Stimulated activated naive CD8-positive, alpha-beta T cell treated with anti-CD3 and anti-CD28 coated beads, Interleukin-15, Interleukin-2, amounts not matched to agents 100 U/mL and 50 U/mL, for 24 hours (primary cell): ENCODE data around the gene ALG12.

Experiments
- ATAC-seq: fragments of 150-1000 bp; cut with Tn5 transposase; one replicate; pipeline ENCODE4 v1.10.0; 2021
- DNase-seq: peaks from one replicate; pipeline ENCODE4 v3.0.0; 2021

ALG12 gene

DNA sequence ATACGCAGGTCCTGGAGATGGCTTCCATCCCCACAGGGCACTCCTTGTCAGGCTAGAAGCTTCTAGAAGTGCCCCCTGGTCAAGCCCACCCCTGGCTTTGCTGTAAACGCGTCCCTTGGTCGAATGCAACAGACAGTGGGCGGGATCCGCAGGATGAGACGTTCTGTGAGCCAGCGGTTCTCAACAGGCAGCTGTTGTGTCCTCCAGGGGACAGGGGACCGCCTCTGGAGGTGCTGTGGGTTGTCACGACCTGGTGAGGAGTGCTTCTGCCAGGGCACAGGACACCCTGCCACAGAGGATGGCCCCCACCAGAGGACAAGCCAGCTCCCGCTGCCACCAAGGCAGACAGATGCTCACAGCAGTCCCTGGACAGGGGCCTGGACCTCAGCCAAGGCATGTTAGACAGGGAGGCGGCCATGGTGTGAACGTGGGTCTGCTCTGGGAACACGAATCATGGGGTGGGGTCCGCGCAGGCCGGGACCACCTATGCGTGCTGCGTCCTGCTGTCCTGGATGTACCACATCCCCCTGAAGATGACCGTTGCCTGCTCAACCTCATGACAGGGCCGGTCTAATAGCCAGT, 11.8 kb upstream of the ALG12 start:
- ATAC-seq: no peak

GRCh38 chr22:49929211-49929979, 11.2 kb upstream of the ALG12 start:
- ATAC-seq (peak; percentile 73), DNase-seq (peak; percentile 90)

More for the DNA sequence above, 11.8 kb upstream of the ALG12 start:
- DNase-seq: no peak

GRCh38 chr22:49928555-49929210, 10.4 kb upstream of the ALG12 start:
- DNase-seq: no peak
- ATAC-seq: no peak

- DNase-seq: no peak
- ATAC-seq: no peak
Measured at GRCh38 chr22:49928185-49928495, 9.9 kb upstream of the ALG12 start.

- DNase-seq (no peak), ATAC-seq (no peak)
Measured at GRCh38 chr22:49927483-49928184, 9.4 kb upstream of the ALG12 start.

DNA sequence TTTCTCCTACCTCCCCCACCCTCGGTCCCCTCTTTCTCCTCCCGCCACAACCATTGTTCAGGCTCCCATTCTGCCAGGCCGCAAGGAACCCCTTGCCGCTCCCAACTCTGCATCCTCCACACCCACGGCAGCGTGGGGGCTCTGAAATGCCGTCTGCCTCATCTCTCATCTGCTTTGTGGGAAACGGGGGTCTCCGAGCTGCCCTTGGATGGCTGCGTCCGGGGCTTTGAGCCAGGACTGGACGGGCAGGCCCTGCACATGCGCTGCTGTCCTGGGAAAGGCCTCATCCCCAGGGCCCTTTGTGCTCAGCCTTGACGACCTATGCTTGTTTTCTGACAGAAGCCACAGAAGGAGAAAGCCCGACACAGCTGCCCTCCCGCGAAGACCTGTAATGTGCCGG, 8.7 kb upstream of the ALG12 start:
- no peak for ATAC-seq
- no peak for DNase-seq

- peak; percentile 69 for DNase-seq
- peak; percentile 67 for ATAC-seq
Measured at GRCh38 chr22:49925525-49926128, 7.4 kb upstream of the ALG12 start.

- ATAC-seq (no peak), DNase-seq (no peak)
Measured at GRCh38 chr22:49924113-49924833, 6.0 kb upstream of the ALG12 start.

DNA sequence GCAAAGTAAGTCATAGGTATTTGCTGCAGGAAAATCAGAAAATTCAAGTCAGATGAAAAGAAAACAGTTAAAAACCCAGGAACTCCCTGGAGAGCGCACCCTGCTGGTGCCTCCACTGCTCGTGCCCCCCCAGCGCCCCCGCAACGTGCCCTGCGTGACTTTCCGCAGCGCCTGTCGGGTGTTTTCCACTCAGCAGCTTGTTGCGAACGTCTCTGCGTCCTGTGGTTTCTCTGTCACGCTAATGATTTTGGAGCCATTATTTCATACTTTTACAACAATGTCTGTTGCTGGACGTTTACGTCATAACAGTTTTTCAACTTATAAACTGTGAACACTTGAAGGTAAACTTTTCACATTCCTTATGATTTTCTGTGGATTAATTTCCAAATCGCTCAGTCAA, 5.2 kb upstream of the ALG12 start:
- ATAC-seq (no peak), DNase-seq (peak; percentile 53)

DNA sequence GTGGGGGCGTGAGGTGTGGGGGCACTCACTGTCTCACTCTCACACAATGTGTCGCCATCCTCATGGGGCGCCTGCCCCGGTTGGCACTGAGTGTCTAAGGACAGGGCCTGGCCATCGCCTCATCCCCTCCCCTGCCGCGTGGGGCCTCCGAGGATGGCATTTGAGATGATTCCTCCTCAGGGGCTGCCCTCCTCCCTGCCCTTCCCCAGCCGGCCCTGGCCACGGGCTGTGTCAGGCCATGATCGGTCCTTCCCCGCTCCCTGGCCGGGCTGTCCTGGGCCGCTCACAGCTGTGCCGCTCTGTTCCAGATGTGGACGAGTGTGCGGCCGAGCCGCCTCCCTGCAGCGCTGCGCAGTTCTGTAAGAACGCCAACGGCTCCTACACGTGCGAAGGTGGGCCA, 4.7 kb upstream of the ALG12 start:
- no peak for ATAC-seq
- DNase-seq: no peak

DNA sequence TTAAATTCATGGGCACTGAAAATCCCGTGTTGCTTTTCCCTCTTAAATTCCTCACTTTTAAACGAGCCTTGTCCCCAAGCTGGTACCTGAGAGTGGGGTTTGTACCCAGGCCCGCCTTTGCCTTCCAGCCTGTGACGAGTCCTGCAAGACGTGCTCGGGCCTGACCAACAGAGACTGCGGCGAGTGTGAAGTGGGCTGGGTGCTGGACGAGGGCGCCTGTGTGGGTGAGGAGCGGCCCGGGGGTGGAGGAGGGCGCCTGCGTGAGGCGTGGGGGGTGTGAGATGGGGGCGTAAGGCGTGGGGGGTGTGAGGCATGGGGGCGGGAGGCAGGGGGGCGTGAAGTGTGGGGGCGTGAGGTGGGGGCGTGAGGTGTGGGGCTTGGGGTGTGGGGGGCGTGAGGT, 4.2 kb upstream of the ALG12 start:
- no peak for ATAC-seq
- DNase-seq: no peak

DNA sequence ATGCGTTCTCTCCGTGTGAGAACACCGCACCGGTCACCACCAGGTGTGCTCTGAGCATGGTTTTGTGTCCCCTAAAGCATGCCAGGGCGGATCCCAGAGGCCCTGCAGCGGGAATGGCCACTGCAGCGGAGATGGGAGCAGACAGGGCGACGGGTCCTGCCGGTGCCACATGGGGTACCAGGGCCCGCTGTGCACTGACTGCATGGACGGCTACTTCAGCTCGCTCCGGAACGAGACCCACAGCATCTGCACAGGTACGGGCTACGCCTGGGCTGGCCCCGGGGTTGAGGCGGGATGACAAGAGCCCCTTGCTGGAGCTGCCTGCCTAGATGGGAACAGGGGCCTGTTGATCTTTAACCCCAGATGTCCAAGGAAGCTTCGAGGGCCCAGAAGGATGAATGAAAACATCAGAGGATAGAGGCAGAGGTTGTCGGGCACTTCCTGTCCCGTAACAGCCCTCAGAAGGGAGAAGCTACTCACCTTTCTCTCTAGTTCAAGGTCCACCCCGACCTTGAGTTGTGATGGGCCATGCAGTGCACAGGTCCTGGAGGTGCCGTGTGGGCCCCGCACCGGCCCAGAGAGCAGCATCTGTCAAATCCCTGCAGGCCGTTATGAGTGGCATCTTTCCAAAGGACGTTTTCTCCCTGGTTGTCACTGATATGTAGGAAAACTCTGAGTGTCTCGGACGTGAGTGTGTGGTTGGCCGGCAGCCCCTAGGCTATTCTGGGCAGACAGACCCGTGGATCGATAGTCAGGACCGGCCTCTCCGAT, 3.5 kb upstream of the ALG12 start:
- ATAC-seq (no peak), DNase-seq (no peak)

- ATAC-seq (no peak), DNase-seq (no peak)
Measured at GRCh38 chr22:49920859-49921258, 2.6 kb upstream of the ALG12 start.

GRCh38 chr22:49918911-49919881, 958 bp upstream of the ALG12 start:
- DNase-seq (no peak), ATAC-seq (no peak)

DNA sequence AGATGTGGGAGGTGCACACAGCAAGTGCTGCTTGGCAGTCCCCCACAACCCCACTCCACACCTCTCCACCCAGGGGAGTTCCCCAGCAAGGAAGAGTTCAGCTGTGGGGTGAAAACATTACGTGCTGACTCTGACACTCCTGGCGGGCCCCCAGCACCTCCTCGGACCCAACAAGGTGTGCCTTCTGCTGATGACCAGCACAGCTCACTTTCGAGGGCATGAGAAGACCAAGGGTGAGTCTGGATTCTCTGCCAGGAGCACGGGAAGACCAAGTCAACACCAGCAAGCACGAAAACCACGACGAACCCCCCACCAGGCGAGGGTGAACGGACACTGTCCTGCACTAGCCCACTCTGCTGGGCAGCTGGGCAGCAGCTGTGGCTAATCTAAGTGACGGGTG, 1.4 kb downstream of the ALG12 start:
- no peak for DNase-seq
- no peak for ATAC-seq

GRCh38 chr22:49915610-49916009, 2.6 kb downstream of the ALG12 start:
- ATAC-seq (no peak), DNase-seq (no peak)

DNA sequence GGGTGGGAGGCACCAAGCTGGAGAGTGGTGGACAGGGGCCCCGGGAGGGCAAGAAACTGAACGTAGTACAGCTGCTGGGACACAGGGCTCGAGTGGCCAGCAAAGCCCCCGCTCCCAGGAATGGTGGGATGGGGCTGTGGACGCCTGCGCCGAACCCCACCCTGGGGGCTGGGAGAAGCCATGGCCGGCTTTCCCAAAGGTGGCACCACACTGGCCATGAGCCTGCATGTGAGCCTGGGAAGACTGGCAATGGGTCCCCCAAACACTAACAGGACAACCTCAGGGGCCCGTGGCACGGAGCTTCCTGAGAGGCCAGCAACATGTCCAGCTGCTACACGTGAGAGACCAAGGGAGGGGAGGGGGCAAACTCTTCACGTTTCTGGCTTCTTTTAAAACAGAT, 4.0 kb downstream of the ALG12 start:
- ATAC-seq (no peak), DNase-seq (no peak)

DNA sequence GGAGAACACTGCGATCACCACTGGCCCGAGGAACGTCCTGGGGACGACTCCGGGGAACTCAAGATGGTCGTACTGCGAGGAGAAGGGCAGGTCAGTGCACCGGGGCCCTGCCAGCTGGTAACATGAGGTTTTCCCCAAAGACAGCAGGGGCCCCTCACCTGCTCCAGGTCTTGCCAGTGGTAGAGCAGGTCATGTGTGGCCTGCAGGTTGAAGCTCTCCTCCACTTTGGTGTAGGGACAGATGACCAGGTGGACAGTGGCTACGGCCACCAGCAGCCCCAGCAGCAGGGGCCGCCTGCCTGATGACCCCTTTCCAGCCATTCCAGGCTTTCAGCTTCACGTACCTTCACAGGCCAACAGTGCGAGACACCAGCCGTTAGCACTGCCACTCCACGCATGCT, 4.8 kb downstream of the ALG12 start:
- no peak for ATAC-seq

DNA sequence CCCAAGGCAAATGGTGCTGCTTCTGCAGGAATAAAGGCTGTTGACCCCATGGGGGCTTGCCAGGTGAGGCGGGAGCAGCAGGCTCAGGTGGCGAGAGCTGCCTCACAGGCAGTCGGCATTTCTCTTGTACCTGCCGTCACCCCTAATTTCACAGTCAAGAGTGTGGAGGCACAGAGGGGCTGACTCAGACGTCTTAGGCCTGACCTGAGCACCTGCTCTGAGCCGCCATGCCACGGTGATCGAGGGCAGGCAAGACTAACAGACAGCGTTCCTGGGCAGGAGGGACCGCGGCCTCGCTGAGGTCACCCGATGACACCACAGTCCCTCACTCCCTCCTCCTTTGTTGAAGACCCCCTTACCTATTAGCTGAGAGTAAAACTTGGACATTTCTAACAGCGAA, 5.2 kb downstream of the ALG12 start:
- DNase-seq: no peak
- ATAC-seq: no peak

More for the DNA sequence above, 4.8 kb downstream of the ALG12 start:
- DNase-seq: no peak
